Omental fat pad (tissue), 4 donors: ENCODE measurements around the gene WIPF2. TPM values are rescaled to one million over a fixed set of nuclear protein-coding genes. Genes with fewer than 3 reads are reported as not detected.

ENCODE experiments used
- ATAC-seq: fragments of 150-250 bp; one replicate; pipeline ENCODE4 v1.9.1; 2016; ENCODE audit warnings: mild to moderate bottlenecking, moderate library complexity; ENCODE audit not compliant: low FRiP score
- DNase-seq: peaks from one replicate; pipeline ENCODE4 v3.0.0-alpha.2; 2019; ENCODE audit warnings: low spot score
- total RNA-seq, 4 donors: library from RNA; depleted of rRNA; stranded (reverse); fragments of >200 nt; gene quantifications; one replicate each; pipeline ENCODE4 v1.1.0, GENCODE V29; 2016
- TF ChIP-seq, protein P1 (sequence below), 3 donors: fragments of 450-650 bp; IDR thresholded peaks; one replicate each; pipeline ENCODE4 v1.5.1; 2016 to 2017; ENCODE audit warnings: antibody characterized with exemption in 3 of 3, mild to moderate bottlenecking in 3 of 3, moderate library complexity in 2 of 3

The WIPF2 gene
- total RNA-seq, 4 donors from 2014 or later = 10.1 to 12.9 (median 10.8) TPM

- no peak for DNase-seq
- TF ChIP-seq, protein P1, sequence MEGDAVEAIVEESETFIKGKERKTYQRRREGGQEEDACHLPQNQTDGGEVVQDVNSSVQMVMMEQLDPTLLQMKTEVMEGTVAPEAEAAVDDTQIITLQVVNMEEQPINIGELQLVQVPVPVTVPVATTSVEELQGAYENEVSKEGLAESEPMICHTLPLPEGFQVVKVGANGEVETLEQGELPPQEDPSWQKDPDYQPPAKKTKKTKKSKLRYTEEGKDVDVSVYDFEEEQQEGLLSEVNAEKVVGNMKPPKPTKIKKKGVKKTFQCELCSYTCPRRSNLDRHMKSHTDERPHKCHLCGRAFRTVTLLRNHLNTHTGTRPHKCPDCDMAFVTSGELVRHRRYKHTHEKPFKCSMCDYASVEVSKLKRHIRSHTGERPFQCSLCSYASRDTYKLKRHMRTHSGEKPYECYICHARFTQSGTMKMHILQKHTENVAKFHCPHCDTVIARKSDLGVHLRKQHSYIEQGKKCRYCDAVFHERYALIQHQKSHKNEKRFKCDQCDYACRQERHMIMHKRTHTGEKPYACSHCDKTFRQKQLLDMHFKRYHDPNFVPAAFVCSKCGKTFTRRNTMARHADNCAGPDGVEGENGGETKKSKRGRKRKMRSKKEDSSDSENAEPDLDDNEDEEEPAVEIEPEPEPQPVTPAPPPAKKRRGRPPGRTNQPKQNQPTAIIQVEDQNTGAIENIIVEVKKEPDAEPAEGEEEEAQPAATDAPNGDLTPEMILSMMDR (IDR thresholded peaks at IDR 0.05) = no peak
- ATAC-seq = no peak
These were observed 106.3 kb downstream of the WIPF2 start for GRCh38 chr17:40325156-40326013.

- no peak for ATAC-seq
- no peak for DNase-seq
- TF ChIP-seq, protein P1 (IDR thresholded peaks at IDR 0.05) = no peak
These were observed 107.1 kb downstream of the WIPF2 start for GRCh38 chr17:40326014-40326831.

GRCh38 chr17:40326832-40327199, 107.7 kb downstream of the WIPF2 start:
- DNase-seq (no peak), ATAC-seq (no peak)
- TF ChIP-seq, protein P1 (IDR thresholded peaks at IDR 0.05) = no peak

- ATAC-seq (no peak), DNase-seq (no peak)
- TF ChIP-seq, protein P1 (IDR thresholded peaks at IDR 0.05) = no peak
These were observed 108.2 kb downstream of the WIPF2 start for GRCh38 chr17:40327244-40327729.

DNA sequence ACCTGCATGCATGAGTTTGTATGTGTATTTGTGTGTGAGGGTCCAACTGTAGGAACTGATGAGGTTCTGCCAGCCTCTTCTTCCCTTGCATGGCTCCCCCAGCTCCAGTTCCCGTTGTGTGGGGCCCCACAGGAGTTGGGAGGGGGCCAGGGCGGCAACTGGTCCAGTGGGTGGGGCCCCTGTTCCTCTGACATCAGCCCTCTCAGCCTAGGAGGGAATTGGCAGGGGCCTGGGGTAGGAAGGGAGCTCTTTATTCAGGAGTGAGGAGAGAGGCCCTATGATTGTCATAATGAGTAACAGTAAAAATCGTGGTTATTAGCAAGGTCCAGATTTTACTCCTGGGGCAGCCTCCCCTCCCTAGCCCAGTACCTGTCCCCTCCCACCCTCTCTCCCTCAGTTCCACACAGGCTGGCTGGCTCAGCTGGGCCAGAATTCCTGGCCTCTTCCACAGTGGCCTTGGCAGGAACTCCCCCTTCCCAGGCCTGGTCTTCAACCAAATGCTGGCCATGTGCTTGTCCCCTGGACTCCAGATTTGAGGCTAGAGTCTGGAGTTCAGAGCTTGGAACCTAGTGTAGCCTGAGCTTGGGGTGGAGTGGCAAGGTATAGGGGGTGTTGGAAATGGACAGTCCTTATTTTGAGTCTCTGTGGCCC, 108.8 kb downstream of the WIPF2 start:
- no peak for ATAC-seq
- DNase-seq = no peak
- TF ChIP-seq, protein P1 (IDR thresholded peaks at IDR 0.05) = no peak

DNA sequence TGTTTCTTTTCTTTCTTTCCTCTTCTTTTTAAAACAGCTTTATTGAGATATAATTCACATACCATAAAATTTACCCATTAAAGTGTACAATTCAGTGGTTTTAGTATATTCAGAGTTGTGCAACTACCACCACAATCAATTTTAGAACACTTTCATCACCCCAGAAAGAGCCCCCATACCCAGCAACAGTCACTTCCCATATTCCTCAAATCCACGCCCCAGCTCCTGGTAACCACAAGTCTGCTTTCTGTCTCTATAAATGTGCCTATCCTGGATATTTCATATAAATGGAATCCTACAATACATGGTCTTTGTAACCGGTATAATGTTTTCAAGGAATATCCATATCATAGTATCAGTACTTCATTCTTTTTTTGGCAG, 109.3 kb downstream of the WIPF2 start:
- DNase-seq (no peak), ATAC-seq (no peak)
- TF ChIP-seq, protein P1 (IDR thresholded peaks at IDR 0.05) = no peak
